NCI-H2227 (cell line): ENCODE data around the gene MYO7B.
A peak's percentile ranks its signal among the peaks of the same experiment; 100 is the strongest.
"Not testable (repeated sequence)": the region's sequence is repeated elsewhere in the genome, so short reads cannot be mapped to it uniquely, and the experiment has no call there.

Source experiments
- DNase-seq: peaks from one replicate; lab custom pipeline; 2025; ENCODE audit not compliant: unreplicated experiment; lab: John Stamatoyannopoulos, UW

Gene MYO7B

DNA sequence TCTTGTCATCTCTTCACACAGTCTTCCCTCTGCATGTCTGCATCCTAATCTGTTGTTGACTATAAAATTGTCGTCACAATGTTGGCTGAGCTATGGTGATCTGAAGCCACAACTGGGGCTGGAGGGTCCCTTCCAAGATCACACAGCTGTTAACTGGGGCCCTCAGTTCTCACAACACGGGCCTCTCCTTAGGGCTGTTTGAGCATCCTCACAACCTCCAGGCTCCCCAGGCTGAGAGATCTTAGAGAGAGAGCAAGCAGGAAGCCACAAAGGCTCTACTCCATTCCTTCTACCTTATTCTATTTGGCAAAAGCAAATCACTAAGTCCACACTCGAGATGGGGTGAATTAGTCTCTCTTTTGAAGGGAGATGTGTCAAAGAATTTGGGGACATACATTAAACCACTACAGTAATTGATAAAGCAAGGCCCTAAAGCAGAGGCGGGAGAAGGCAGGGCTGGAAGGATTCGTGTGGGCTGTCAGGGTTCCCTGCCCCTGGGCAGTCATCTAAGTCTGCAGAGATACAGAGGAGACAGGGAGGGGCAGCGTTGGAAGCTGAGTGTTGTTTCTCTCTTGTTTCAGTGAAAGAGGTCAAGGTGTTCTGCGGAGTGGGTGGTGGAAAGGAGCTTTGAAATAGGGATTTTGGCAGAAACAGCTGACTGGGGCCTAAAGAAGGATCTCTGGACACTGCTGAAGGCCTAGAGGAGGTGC lies 15.9 kb downstream of the MYO7B start:
- no peak for DNase-seq

DNA sequence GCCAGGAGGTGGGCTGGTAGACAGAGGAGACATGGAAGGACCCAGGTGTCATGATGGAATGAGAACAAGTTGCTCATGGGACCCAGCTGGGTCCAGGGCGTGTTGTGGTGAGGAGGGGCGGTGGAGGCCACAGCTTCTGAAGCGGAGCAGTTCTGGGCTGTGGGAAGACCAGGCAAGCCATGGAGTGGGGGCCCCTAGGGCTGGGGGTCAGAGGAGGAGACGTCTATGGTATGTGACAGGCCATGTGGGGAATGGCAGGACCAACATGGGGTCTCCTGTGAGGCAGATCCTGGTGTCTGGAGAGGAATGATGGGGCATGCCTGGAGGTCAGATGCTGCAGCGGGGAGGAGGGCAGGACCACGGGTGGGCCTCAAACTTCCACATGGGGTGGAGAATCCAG lies 16.9 kb downstream of the MYO7B start:
- DNase-seq, result no peak

DNA sequence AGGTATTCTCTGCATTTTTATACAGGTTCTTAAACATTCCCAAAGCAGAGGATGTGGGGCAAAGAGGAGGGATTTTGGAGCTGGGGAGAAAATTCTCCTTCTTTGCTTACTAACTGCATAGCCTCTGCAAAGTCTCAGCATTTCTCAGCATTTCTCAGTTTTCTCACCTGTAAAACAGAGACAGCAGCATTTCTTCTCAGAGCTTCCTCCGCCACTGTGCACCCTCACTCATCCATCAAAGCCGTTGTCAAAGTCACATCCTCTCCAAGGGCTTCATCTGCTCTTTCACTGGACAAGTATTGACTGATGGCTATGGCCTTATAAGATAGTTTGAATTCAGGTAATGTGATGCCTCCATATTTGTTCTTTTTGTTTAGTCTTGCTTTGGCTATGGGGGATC lies 17.4 kb downstream of the MYO7B start:
- DNase-seq, result no peak

DNA sequence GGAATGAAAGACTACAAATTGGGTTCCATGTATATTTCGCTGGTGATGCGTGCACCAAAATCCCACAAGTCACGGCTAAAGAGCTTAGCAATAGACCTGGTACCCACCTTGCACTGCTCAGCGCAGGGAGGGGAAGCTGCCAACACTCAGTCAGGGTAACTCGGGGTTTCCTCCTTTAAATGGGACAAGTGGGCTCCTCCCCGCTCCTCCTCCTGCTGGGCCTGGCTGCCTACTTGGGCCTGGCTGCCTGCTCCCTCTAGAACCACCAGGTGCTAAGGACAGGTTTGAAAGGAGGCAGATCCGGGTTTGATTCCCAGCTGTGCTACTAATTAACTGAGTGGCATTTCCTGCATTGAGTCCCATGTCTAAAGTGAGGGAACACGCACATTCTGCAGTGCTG lies 23.4 kb downstream of the MYO7B start:
- no peak for DNase-seq

DNA sequence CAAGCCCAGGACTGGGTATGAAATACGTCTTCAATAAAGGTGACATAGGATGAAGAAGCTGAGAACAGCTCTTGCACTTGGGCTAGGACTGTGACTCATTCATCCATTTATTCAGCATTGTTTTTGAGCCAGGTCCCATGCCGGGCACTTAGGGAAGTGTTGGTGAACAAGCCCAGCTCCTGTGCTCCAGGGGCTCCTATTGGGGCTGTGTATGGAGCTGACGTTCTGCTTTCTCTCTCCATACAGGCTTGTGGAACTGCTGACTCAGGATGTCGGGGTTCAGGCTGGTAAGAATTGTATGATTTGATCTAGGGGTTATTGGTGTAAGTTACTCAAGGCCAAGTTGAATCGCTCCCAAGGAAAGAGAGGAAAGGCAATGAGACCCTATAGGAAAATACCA lies 24.0 kb downstream of the MYO7B start:
- no peak for DNase-seq

DNA sequence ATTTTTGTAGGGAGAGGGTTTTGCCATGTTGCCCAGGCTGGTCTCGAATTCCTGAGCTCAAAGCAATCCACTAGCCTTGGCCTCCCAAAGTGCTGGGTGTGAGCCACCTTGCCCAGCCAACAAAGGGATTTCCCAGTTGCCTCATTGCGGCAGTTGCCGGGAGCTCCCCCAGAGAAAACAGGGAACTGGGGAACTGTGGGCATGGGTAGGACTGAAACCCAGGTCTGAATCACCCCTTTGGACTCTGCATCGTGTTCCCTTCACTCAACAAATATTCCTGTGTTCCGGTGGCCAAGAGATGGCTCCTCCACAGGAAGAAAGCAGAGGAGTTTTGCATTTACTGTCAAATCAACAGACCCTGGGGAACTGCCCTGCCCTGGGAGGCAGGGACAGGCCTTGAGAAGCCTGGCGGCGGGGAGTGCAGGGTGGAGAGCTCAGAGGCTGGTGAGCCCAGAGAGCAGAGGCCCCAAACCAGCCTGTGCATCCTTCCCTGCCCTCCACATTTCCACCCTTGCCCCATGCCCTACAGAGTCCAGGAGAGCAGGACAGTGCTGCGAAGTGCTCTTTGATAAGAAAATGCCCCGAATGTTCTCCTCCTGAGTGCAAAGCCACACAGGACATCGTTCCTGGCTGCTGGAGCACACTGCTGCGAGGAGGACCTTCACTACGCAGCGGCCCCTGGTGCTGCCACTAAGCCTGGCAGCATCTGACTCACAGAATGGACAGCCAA lies 24.9 kb downstream of the MYO7B start:
- peak; percentile 10 for DNase-seq

DNA sequence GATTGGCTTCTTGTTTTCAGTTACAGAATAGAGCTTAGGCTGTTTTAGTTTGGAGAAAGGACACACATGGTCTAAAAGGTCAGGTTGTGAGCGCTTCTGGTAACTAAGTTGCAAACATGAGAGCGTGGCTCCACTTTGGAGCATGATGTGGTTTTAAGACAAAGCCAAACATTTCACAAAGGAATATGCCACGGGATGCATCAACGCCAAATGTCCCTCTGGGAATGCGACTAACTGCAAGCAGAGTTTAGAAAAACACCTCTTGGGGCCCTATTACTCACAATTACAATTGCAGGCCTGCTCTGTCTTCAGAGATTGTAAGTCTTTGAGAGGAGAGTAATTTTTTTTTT lies 25.4 kb downstream of the MYO7B start:
- no peak for DNase-seq

DNA sequence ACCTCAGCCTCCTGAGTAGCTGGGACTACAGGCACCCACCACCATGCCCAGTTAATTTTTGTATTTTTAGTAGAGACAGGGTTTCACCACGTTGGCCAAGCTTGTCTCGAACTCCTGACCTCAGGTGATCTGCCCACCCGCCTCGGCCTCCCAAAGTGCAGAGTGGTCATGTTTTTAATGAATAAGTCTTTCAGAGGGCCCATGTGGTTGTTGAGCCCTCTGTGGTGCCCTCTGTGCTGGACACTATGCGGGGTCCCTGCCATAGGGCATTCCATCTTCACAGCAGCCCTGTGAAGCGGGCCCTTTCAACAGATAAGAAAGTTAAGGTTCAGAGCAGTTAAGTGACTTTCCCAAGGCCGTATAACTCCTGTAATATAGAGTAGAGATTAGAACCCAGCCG lies 25.9 kb downstream of the MYO7B start:
- no peak for DNase-seq

DNA sequence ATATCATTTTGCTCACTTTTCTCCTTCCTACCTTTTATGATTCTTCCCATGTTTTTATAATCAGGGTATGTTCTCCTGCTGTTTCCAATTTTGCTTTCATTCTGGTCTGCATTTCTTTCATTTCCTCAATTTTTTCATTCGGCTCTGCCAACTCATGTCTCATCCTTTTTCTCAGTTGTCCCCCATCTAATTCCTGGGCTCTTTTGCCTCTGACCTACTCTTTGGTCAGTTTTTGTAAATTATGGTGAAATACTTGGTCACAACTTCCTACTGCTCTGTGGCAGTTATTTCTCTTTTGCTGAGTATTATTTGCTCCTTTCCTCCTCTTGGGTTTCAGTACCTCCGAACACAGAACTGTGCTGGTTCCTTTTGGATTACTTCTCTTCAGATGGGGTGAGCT lies 27.5 kb downstream of the MYO7B start:
- no peak for DNase-seq

DNA sequence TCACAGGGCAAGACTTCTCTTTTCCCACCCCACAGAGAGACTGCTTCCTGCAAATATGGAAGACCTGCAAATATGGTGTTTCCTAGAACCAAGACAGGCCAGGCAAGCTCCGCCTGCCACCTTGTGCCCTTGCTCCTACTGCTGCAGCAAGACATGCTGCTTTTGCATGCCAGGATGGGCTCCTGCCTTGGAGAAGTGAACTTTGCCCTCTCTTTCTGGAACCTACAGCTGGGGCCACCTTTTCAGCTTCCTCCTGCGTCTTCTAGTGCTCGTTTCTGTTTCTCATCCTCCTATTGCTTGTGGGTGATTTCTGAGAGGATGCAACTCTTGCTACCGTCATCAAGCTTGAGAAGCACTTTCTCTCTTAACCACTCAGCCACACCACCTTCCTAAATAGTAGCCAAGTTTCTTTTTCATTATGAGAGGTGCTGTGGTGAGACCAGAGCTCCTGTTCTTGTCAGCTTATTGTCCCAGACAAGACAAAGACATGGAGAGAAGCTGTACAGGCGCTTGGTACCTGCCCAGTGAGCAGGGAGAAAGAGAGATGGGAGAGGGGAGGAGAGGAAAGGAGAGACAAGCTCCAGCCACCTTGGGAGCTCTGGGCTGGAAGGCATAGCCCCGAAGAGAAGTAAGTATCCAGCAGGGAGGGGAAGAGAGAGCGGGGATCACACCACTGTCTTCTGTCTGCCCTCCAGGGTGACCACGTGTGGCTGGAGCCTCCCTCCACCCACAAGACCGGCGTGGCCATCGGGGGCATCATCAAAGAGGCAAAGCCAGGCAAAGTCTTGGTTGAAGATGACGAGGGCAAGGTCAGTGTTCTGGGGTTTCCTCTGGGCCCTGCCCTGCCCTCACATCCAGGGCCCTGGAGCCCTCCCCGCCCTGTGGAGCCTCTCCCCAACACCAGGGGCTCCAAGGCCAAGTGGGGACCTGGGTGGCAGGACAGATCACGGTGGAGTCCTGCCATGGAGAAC lies 28.3 kb downstream of the MYO7B start:
- no peak for DNase-seq

DNA sequence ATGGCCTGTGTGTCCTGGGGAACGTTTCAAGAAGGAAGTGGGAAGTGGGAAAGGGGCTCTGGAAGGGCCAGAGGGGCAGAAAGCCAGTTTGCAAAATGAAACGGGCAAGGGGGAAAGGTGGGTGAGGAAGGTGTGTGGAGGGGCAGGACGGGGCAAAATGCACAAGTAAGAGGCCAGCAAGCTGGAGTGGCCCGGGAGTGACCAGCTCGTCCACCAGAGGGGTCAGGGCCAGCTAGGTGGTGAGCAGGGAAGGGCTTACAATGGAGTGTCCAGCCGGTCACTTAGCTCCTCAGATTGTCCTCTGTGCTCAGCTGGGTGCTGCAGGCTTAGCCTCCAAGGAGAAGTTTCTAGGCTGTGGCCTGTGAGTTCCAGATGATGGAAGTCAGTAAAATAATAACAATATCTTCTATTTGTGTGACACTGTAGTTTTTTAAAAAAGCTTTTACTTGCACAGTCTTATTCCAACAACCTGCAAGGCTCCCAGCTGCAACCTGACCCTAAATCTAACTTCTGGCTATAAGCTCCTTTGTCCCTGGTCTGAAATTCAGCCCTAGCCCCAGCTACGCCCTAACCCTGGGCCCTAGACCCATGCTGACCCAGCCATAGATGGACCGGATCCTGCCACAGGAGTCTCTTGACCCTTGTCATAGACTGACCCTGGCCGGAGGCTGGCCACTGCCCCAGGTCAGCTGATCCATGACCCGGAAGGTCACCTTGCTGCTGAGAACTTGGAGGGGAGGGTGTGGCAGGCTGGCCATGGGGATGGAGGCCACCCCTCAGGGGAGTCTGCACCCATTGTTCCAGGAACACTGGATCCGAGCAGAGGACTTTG lies 29.2 kb downstream of the MYO7B start:
- no peak for DNase-seq

DNA sequence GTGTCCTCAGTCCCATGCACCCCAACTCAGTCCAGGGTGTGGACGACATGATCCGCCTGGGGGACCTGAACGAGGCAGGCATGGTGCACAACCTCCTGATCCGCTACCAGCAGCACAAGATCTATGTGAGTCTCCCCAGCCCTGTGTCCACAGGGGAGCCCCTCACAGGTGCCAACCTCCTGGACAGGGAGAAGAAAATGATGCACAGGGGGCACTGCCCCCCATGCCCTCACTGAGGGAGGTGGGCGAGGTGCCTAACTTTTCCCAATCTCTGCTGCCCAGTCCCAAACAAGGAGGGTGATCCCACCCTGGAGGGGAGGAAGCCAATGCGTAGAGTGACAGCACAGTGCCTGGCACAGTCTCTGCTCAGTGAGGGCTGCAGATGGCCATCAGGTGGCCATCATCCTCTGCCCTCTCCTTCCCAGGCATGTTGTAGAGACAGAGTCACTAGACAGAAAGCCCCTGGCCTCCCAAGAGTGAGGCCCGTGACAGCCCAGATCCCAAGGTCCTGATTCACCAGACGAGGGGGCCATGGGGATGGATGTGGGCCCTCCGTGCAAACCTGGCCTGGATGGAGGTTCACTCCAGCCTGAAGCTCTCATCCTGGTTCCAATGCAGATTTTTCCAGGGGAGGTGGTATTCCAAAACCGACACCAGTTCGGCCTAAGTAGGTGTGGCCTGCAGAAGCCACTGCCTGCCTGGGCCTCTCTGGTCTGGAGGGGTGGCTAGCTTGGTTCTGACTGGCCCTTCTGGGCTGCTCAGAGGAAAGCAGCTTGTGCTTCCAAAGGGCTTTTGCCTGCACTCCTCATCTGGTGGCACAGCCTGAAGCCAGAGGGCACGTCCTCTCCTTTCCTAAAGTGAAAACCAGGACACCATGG lies 30.0 kb downstream of the MYO7B start:
- DNase-seq, result no peak

DNA sequence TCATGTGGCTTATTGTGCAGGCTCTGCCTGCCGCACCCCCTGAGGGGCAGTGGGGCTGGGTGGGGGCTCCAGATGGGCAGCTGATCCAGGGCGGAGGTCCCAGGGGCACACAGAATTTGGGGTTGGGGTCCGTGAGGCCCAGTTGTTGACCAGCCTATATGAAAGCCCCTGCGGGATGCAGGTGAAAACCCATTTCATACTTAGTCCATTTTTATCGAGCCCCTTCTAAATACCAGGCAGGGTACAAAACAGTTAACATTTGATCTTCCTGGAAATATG lies 30.6 kb downstream of the MYO7B start:
- no peak for DNase-seq

DNA sequence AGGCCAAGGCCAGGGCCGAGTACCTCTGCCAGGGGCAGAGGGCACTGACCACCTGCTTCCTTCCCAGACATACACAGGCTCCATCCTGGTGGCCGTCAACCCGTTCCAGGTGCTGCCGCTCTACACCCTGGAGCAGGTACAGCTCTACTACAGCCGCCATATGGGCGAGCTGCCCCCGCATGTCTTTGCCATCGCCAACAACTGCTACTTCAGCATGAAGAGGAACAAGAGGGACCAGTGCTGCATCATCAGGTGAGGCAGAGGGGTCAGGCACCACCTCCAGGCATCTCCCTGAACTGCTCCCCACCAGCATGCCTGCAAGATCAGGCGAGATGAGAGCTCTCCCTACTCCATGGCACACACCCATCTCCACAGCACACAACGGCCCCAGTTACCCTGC lies 31.1 kb downstream of the MYO7B start:
- DNase-seq, result no peak

DNA sequence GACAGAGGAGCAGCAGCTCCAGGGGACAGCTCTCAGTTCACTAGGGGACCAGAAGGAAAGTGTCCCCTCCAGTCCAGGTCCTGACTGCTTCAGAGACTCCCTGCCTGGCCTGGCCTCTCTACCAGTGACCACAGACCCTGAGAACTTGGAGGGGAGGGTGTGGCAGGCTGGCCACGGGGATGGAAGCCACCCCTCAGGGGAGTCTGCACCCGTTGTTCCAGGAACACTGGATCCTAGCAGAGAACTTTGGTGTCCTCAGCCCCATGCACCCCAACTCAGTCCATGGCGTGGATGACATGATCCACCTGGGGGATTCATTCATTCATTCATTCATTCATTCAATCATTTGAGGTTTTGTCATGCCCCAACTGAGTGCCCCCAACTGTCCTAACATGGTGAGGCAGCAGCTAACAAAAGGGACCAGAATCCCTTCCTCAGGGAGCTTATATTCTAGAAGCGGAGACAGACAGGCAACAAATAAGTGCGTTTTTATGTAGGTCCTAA lies 31.9 kb downstream of the MYO7B start:
- DNase-seq, result no peak

DNA sequence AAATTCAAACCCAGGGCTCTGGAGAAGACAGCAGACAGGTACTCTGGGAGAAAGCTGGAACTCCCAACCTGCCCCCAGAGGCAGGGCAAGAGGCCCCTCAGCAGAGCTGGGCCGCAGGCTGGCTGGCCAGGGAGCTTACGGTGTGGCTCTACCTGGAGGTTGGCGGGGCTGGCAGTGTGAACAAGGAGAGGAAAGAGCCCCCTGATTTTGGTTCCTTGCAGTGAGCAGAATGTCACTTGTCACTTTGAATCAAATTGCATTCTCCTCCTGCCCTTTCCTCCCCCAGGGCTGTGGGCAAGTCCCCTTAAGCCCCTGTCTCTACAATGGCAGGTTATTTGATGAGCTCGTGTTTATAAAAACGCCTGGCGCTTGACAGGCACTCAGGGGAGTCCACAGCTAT lies 32.6 kb downstream of the MYO7B start:
- DNase-seq, result no peak

DNA sequence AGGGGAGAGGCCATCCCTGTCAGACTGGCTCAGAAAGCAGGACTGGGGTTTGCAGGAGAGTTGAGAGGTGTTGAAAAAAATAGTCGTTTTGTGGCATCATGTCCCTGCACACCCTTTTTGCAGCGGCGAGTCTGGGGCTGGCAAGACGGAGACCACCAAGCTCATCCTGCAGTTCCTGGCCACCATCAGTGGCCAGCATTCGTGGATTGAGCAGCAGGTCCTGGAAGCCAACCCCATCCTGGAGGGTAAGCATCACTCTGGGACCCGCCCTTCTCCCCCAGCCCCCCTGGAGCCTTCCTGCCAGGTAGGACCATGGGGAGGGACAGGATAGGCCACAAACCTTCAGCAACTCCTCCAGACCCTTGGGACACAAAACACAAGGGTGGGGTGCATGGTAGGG lies 34.2 kb downstream of the MYO7B start:
- no peak for DNase-seq

DNA sequence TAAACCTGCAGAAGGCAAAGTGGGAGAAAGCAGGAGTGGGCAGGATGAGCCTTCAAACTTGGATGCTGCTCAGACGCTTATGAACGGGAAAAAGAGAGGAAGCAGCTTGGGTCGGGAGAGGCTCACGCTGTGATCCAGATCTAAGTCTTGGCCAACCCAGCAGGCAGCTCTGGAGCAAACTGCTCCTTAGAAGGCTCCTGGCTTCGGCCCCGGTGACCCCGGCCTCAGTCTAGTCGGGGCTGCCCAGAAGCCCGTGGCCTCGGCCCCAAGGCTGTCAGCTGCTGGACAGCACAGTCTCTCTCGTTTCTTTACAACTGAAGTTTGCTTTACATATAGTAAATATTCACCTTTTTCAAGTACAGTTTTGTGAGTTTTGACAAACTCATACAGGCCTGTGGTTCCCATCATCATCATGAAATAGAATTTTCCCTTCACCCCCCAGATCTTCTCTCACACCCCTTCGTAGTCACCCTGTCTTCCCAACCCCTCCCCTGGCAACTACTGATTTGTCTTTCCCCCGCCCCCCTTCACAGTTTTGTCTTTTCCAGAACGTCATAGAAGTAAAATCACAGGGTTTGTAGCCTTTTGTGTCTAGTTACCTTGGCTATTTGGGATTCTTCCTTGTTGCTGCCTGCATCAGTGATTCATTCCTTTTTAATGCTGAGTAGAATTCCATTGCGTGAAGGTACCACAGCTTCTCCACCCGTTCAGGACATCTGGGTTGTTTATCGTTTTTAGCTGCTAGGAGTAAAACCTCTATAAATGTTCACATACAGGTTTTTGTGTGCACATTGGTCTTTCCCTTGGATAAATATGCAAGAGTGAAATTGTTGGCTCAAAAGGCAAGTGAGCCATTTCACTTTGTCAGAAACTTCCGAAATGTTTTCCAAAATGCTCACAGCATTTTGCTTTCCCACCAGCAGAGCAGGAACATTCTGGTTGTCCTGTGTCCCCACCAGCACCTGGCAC lies 35.1 kb downstream of the MYO7B start:
- no peak for DNase-seq

DNA sequence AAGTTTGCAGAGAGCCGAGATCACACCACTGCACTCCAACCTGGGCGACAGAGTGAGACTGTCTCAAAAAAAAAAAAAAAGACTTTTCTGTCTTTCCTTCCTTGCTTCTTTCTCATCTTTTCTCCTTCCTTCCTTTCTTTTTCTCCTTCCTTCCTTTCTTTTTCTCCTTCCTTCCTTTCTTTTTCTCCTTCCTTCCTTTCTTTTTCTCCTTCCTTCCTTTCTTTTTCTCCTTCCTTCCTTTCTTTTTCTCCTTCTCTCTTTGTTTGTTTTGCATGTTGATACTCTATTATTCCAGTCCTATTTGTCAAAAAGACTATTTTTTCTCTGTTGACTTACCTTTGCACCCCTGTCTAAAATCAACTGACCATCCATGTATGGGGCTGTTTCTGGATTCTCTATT lies 36.9 kb downstream of the MYO7B start:
- not testable (repeated sequence) for DNase-seq
